ENCODE data around the gene TTC3. TPM values are rescaled to one million over a fixed set of nuclear protein-coding genes. Genes with fewer than 3 reads are reported as not detected.

TTC3 gene
- total and polyA plus RNA-seq, 2 experiments from 2014 or later, result 87.7 to 170 TPM

- H3K36me3 ChIP-seq, result peaks cover 41% of the 10 kb centered on the region
- no peak overlapping the region for H3K27ac ChIP-seq
- TF ChIP-seq, protein P1, sequence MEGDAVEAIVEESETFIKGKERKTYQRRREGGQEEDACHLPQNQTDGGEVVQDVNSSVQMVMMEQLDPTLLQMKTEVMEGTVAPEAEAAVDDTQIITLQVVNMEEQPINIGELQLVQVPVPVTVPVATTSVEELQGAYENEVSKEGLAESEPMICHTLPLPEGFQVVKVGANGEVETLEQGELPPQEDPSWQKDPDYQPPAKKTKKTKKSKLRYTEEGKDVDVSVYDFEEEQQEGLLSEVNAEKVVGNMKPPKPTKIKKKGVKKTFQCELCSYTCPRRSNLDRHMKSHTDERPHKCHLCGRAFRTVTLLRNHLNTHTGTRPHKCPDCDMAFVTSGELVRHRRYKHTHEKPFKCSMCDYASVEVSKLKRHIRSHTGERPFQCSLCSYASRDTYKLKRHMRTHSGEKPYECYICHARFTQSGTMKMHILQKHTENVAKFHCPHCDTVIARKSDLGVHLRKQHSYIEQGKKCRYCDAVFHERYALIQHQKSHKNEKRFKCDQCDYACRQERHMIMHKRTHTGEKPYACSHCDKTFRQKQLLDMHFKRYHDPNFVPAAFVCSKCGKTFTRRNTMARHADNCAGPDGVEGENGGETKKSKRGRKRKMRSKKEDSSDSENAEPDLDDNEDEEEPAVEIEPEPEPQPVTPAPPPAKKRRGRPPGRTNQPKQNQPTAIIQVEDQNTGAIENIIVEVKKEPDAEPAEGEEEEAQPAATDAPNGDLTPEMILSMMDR (IDR thresholded peaks at IDR 0.05; ENCODE audit: low read depth, low read length), result no peak
- no peaks in the 10 kb centered on the region for H3K4me1 ChIP-seq (ENCODE audit: low read depth)
- H3K9me3 ChIP-seq (ENCODE audit: low read depth), result no peaks in the 10 kb centered on the region
- no peak for DNase-seq (ENCODE audit: low read depth in 1 of 2, low spot score in 1 of 2)
- H3K27me3 ChIP-seq, result no peaks in the 10 kb centered on the region
- H3K4me3 ChIP-seq, result no peak overlapping the region
These were observed 157.7 kb downstream of the TTC3 start for GRCh38 chr21:37230632-37231248.

GRCh38 chr21:37231249-37231645 lies 158.2 kb downstream of the TTC3 start:
- H3K27me3 ChIP-seq, result no peaks in the 10 kb centered on the region
- H3K4me1 ChIP-seq (ENCODE audit: low read depth), result no peaks in the 10 kb centered on the region
- peaks cover 36% of the 10 kb centered on the region for H3K36me3 ChIP-seq
- no peak overlapping the region for H3K27ac ChIP-seq
- no peak overlapping the region for H3K4me3 ChIP-seq
- TF ChIP-seq, protein P1 (IDR thresholded peaks at IDR 0.05; ENCODE audit: low read depth, low read length), result no peak
- no peak for DNase-seq (ENCODE audit: low read depth in 1 of 2, low spot score in 1 of 2)
- no peaks in the 10 kb centered on the region for H3K9me3 ChIP-seq (ENCODE audit: low read depth)

DNA sequence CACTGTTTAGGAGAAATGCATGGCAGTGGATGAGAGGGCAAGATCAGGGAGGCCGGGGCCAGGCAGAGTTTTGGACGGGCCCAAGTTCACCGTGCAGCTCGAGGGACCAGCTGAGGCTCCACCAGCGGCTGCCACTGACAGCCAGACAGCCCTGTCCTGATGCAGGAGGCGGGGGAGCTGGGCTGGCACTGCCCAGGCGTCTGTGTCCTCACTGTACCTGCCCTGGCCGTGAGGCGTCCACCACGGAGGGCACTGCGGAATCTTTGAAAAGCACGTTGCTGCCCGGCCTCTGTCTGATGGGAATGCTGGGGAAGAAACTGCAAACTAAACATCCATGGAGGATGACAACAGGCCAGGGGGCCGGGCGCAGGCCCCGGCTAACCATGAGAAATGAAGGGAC lies 158.6 kb downstream of the TTC3 start:
- TF ChIP-seq, protein P1 (IDR thresholded peaks at IDR 0.05; ENCODE audit: low read depth, low read length), result no peak
- no peak for DNase-seq (ENCODE audit: low read depth in 1 of 2, low spot score in 1 of 2)
- Histone ChIP-seq H3K27ac (no peak overlapping the region), H3K27me3 (no peaks in the 10 kb centered on the region), H3K4me3 (no peak overlapping the region), H3K36me3 (peaks cover 34% of the 10 kb centered on the region), H3K9me3 (ENCODE audit: low read depth) (no peaks in the 10 kb centered on the region), H3K4me1 (ENCODE audit: low read depth) (no peaks in the 10 kb centered on the region)

GRCh38 chr21:37232274-37233018 lies 159.4 kb downstream of the TTC3 start:
- no peak for DNase-seq (ENCODE audit: low read depth in 1 of 2, low spot score in 1 of 2)
- H3K36me3 ChIP-seq, result peaks cover 27% of the 10 kb centered on the region
- no peak overlapping the region for H3K4me3 ChIP-seq

GRCh38 chr21:37233551-37234146 lies 160.6 kb downstream of the TTC3 start:
- Histone ChIP-seq H3K4me1 (ENCODE audit: low read depth) (no peaks in the 10 kb centered on the region), H3K36me3 (peaks cover 21% of the 10 kb centered on the region), H3K27me3 (no peaks in the 10 kb centered on the region), H3K4me3 (no peak overlapping the region), H3K9me3 (ENCODE audit: low read depth) (no peaks in the 10 kb centered on the region), H3K27ac (no peak overlapping the region)
- DNase-seq (ENCODE audit: low read depth in 1 of 2, low spot score in 1 of 2), result no peak
- TF ChIP-seq, protein P1 (IDR thresholded peaks at IDR 0.05; ENCODE audit: low read depth, low read length), result no peak

More at GRCh38 chr21:37232274-37233018, 159.4 kb downstream of the TTC3 start:
- Histone ChIP-seq H3K9me3 (ENCODE audit: low read depth) (no peaks in the 10 kb centered on the region), H3K27me3 (no peaks in the 10 kb centered on the region), H3K27ac (no peak overlapping the region), H3K4me1 (ENCODE audit: low read depth) (no peaks in the 10 kb centered on the region)
- TF ChIP-seq, protein P1 (IDR thresholded peaks at IDR 0.05; ENCODE audit: low read depth, low read length), result no peak
